ENCODE measurements around the gene TBC1D4.

The TBC1D4 gene

GRCh38 chr13:75415694-75416093 is 66.3 kb downstream of the TBC1D4 start:
- no peak for TF ChIP-seq CTCF (IDR thresholded peaks at IDR 0.05; ENCODE audit: low read depth, low read length, missing control alignments)
- DNase-seq (ENCODE audit: extremely low read depth, low read depth): peak; percentile 22
- H3K4me3 ChIP-seq (replicated peaks; ENCODE audit: low read depth, low read length): no peak overlapping the region

- DNase-seq (ENCODE audit: extremely low read depth, low read depth): no peak
- H3K4me3 ChIP-seq (replicated peaks; ENCODE audit: low read depth, low read length): no peak overlapping the region
- TF ChIP-seq CTCF (IDR thresholded peaks at IDR 0.05; ENCODE audit: low read depth, low read length, missing control alignments): no peak
Observed at GRCh38 chr13:75415171-75415570, 66.8 kb downstream of the TBC1D4 start.

GRCh38 chr13:75414036-75414827 is 67.7 kb downstream of the TBC1D4 start:
- H3K4me3 ChIP-seq (replicated peaks; ENCODE audit: low read depth, low read length): no peak overlapping the region
- no peak for DNase-seq (ENCODE audit: extremely low read depth, low read depth)
- no peak for TF ChIP-seq CTCF (IDR thresholded peaks at IDR 0.05; ENCODE audit: low read depth, low read length, missing control alignments)

- no peak for DNase-seq (ENCODE audit: extremely low read depth, low read depth)
- no peak for TF ChIP-seq CTCF (IDR thresholded peaks at IDR 0.05; ENCODE audit: low read depth, low read length, missing control alignments)
- no peak overlapping the region for H3K4me3 ChIP-seq (replicated peaks; ENCODE audit: low read depth, low read length)
Observed at GRCh38 chr13:75411924-75412537, 69.9 kb downstream of the TBC1D4 start.

GRCh38 chr13:75410207-75410606 is 71.8 kb downstream of the TBC1D4 start:
- no peak overlapping the region for H3K4me3 ChIP-seq (replicated peaks; ENCODE audit: low read depth, low read length)
- TF ChIP-seq CTCF (IDR thresholded peaks at IDR 0.05; ENCODE audit: low read depth, low read length, missing control alignments): no peak
- DNase-seq (ENCODE audit: extremely low read depth, low read depth): no peak

GRCh38 chr13:75407998-75408397 is 74.0 kb downstream of the TBC1D4 start:
- no peak overlapping the region for H3K4me3 ChIP-seq (replicated peaks; ENCODE audit: low read depth, low read length)
- no peak for TF ChIP-seq CTCF (IDR thresholded peaks at IDR 0.05; ENCODE audit: low read depth, low read length, missing control alignments)
- DNase-seq (ENCODE audit: extremely low read depth, low read depth): no peak
